SK-N-SH (cell line): ENCODE results near the gene HSPB7. TPM values are rescaled to one million over a fixed set of nuclear protein-coding genes. Genes with fewer than 3 reads are reported as not detected.

ENCODE experiments used
- CTCF ChIA-PET: fragments of 300-600, 350-600 bp; formaldehyde crosslinking; extraction: SDS; loops from one replicate; lab custom pipeline; 2021; lab: Yijun Ruan, JAX
- POLR2A ChIA-PET: fragments of 350-600 bp; sonication (Branson Sonifier 250); formaldehyde crosslinking; extraction: SDS; loops from one replicate; lab custom pipeline; 2020; ENCODE audit warnings: antibody characterized with exemption, inconsistent platforms; lab: Yijun Ruan, JAX
- DNase-seq: peaks from one replicate; pipeline ENCODE4 v3.0.0; 2012
- H2AFZ ChIP-seq: fragments of 200-600 bp; sonication (generic); 2 replicates; pipeline ENCODE4 v1.8.1; 2016; ENCODE audit warnings: antibody characterized with exemption, mild to moderate bottlenecking, low read depth
- H3F3A ChIP-seq: fragments of 200-600 bp; sonication (generic); replicated peaks from 2 replicates; pipeline ENCODE3; 2016; ENCODE audit warnings: antibody characterized with exemption, mild to moderate bottlenecking; ENCODE audit not compliant: insufficient read depth
- H3K27ac ChIP-seq, 2 experiments: fragments of 200-500 bp in 1 of 2; fragments of 200-600 bp in 1 of 2; sonication (Bioruptor generic) in 1 of 2; sonication (generic), shearing (Covaris generic) in 1 of 2; 2 replicates each; pipeline versions ENCODE4 v1.5.1 to v1.6.1; 2014 to 2016; ENCODE audit warnings: low read depth in 2 of 2, inconsistent platforms in 1 of 2, low read length in 1 of 2, mild to moderate bottlenecking in 1 of 2, mixed read lengths in 1 of 2
- H3K27me3 ChIP-seq: fragments of 200-600 bp; sonication (generic), shearing (Covaris generic); 2 replicates; pipeline ENCODE4 v1.6.1; 2016; ENCODE audit warnings: mixed run types; ENCODE audit not compliant: insufficient read depth
- H3K36me3 ChIP-seq, 2 experiments: fragments of 200-500 bp in 1 of 2; fragments of 200-600 bp in 1 of 2; sonication (Bioruptor generic) in 1 of 2; sonication (generic) in 1 of 2; replicated peaks in 1 of 2; 2 replicates each; pipeline versions ENCODE3 to v1.5.1; 2014 to 2016; ENCODE audit warnings: low read length in 1 of 2, mild to moderate bottlenecking in 1 of 2; ENCODE audit not compliant: insufficient read depth in 2 of 2, control insufficient read depth in 1 of 2
- H3K4me1 ChIP-seq, 2 experiments: fragments of 200-500 bp in 1 of 2; fragments of 200-600 bp in 1 of 2; sonication (Bioruptor generic) in 1 of 2; sonication (generic), shearing (Covaris generic) in 1 of 2; 2 replicates each; pipeline versions ENCODE4 v1.5.1 to v1.6.1; 2014 to 2016; ENCODE audit warnings: low read depth in 1 of 2, low read length in 1 of 2, mixed run types in 1 of 2; ENCODE audit not compliant: insufficient read depth in 2 of 2, control insufficient read depth in 1 of 2
- H3K4me2 ChIP-seq: fragments of 200-600 bp; sonication (generic), shearing (Covaris generic); 2 replicates; pipeline ENCODE4 v1.6.1; 2017; ENCODE audit warnings: mixed run types
- H3K4me3 ChIP-seq, 2 experiments: fragments of 200-500 bp in 1 of 2; fragments of 200-600 bp in 1 of 2; sonication (Bioruptor generic) in 1 of 2; sonication (generic), shearing (Covaris generic) in 1 of 2; 2 replicates each; pipeline versions ENCODE4 v1.5.1 to v1.8.1; 2014 to 2016; ENCODE audit warnings: low read depth in 2 of 2, inconsistent platforms in 1 of 2, low read length in 1 of 2, mild to moderate bottlenecking in 1 of 2, mixed read lengths in 1 of 2, moderate library complexity in 1 of 2
- H3K79me2 ChIP-seq: fragments of 200-600 bp; sonication (generic); 2 replicates; pipeline ENCODE4 v1.8.1; 2017; ENCODE audit warnings: mild to moderate bottlenecking; ENCODE audit not compliant: insufficient read depth
- H3K9ac ChIP-seq: fragments of 200-600 bp; sonication (generic); 2 replicates; pipeline ENCODE4 v1.6.1; 2017; ENCODE audit warnings: mixed run types
- H3K9me2 ChIP-seq: fragments of 200-600 bp; sonication (generic); 2 replicates; pipeline ENCODE4 v1.6.1; 2017; ENCODE audit warnings: mixed run types
- H3K9me3 ChIP-seq: fragments of 200-600 bp; sonication (generic); 2 replicates; pipeline ENCODE4 v1.6.1; 2017; ENCODE audit warnings: mixed run types, mild to moderate bottlenecking, moderate library complexity
- H4K20me1 ChIP-seq: fragments of 200-600 bp; sonication (generic); 2 replicates; pipeline ENCODE4 v1.6.1; 2017; ENCODE audit warnings: mild to moderate bottlenecking, mixed run types; ENCODE audit not compliant: insufficient read depth
- CHD2 ChIP-seq: fragments of 150-350 bp; IDR thresholded peaks from 2 replicates; pipeline ENCODE4 v1.6.1; 2018; ENCODE audit warnings: low read length; ENCODE audit not compliant: partially characterized antibody
- ELF1 ChIP-seq: IDR thresholded peaks from 2 replicates; pipeline ENCODE4 v1.4.0; 2012
- FOSL2 ChIP-seq: IDR thresholded peaks from 2 replicates; pipeline ENCODE4 v1.4.0; 2012; ENCODE audit warnings: low read depth, mild to moderate bottlenecking, moderate library complexity, borderline replicate concordance
- FOXJ3 ChIP-seq: sonication (generic); formaldehyde crosslinking; IDR thresholded peaks from 2 replicates; pipeline ENCODE4 v1.5.1; 2020; ENCODE audit warnings: mild to moderate bottlenecking, missing genetic modification reagents
- FOXM1 ChIP-seq: IDR thresholded peaks from 2 replicates; pipeline ENCODE4 v1.4.0; 2012; ENCODE audit warnings: low read depth, mild to moderate bottlenecking
- GATA2 ChIP-seq: sonication (generic); formaldehyde crosslinking; IDR thresholded peaks from 2 replicates; pipeline ENCODE4 v1.5.0; 2020; ENCODE audit warnings: mild to moderate bottlenecking, missing genetic modification reagents
- NFIC ChIP-seq: IDR thresholded peaks from 2 replicates; pipeline ENCODE4 v1.4.0; 2012; ENCODE audit warnings: borderline replicate concordance
- POLR2AphosphoS5 ChIP-seq: IDR thresholded peaks from 2 replicates; pipeline ENCODE4 v1.6.1; 2012; ENCODE audit warnings: low read depth, low read length
- RAD21 ChIP-seq: IDR thresholded peaks from 2 replicates; pipeline ENCODE4 v1.6.1; 2012; ENCODE audit warnings: mild to moderate bottlenecking, low read length
- RCOR1 ChIP-seq: fragments of 150-350 bp; IDR thresholded peaks from 2 replicates; pipeline ENCODE4 v1.6.1; 2017; ENCODE audit warnings: antibody characterized with exemption, low read length
- RFX5 ChIP-seq: IDR thresholded peaks from 2 replicates; pipeline ENCODE4 v1.6.1; 2012; ENCODE audit warnings: mild to moderate bottlenecking, improper control_type of control experiment, low read length
- SIN3A ChIP-seq: IDR thresholded peaks from 2 replicates; pipeline ENCODE4 v1.6.1; 2012; ENCODE audit warnings: low read depth, mild to moderate bottlenecking, low read length, moderate library complexity, borderline replicate concordance
- SMC3 ChIP-seq: IDR thresholded peaks from 2 replicates; pipeline ENCODE4 v1.6.1; 2012; ENCODE audit warnings: low read depth, low read length, improper control_type of control experiment
- TAF1 ChIP-seq: IDR thresholded peaks from 2 replicates; pipeline ENCODE4 v1.6.1; 2012; ENCODE audit warnings: low read depth, mild to moderate bottlenecking, low read length, moderate library complexity, borderline replicate concordance
- TEAD4 ChIP-seq: IDR thresholded peaks from 2 replicates; pipeline ENCODE4 v1.4.0; 2012; ENCODE audit warnings: mild to moderate bottlenecking, borderline replicate concordance; ENCODE audit not compliant: insufficient read depth
- YY1 ChIP-seq: IDR thresholded peaks from 2 replicates; pipeline ENCODE4 v1.4.0; 2012; ENCODE audit warnings: low read depth, mild to moderate bottlenecking
- WGBS: methylation state at CpG from one replicate; pipeline ENCODE4 v1.1.6; 2017; ENCODE audit warnings: low lambda C conversion rate; 5-methylcytosine and 5-hydroxymethylcytosine counted together
- polyA plus RNA-seq, 3 experiments: library from polyadenylated mRNA; depleted of rRNA; stranded (reverse); fragments of >200 nt; gene quantifications; 2 replicates each; pipeline ENCODE4 v1.2.3, GENCODE V29; 2012
- TF ChIP-seq, protein P1 (sequence below): fragments of 150-350 bp; IDR thresholded peaks from 2 replicates; pipeline ENCODE4 v1.6.1; 2016; ENCODE audit warnings: mild to moderate bottlenecking, low read depth, low read length
- TF ChIP-seq, protein P2 (sequence below): fragments of 150-350 bp; IDR thresholded peaks from 2 replicates; pipeline ENCODE4 v1.6.1; 2017; ENCODE audit warnings: antibody characterized with exemption, low read length, low read depth, borderline replicate concordance
- TF ChIP-seq, protein P3 (sequence below): IDR thresholded peaks from 2 replicates; pipeline ENCODE4 v1.4.0; 2012; ENCODE audit warnings: low read depth, borderline replicate concordance

The HSPB7 gene
- polyA plus RNA-seq, 1 of the 3 experiments (the other 2 are of a cell fraction) = 0.05 TPM

DNA sequence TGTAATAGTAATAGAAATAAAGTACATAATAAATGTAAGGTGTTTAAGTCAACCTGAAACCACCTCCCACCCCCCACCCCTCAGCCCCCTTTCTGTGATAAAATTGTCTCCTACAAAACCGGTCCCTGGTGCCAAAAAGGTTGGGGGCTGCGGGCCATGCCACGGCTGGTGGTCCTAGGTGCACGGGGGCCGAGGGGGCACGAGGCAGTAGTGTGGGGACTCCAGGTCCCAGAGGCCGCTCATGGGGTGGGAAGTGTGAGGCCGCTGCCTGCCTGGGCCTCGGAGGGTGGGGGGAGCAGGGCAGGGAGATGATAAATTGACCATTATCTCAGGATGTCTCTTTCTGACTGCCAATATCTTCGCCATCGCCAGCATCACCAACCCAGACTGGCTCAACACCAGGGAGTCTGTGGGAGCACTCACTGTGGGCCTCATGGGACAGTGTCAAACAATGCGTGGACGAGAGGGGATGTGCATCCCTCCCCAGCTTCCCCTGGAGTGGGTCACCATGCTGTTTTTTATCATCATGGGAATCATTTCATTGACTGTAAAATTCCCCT is 48.4 kb downstream of the HSPB7 start:
- H3K4me3 ChIP-seq = no peak overlapping the region; a peak in 1 of 4 replicates
- 97% methylated on average over 12 of the region's 13 CpGs for WGBS
- TF ChIP-seq TEAD4 = no peak
- TF ChIP-seq, protein P1, sequence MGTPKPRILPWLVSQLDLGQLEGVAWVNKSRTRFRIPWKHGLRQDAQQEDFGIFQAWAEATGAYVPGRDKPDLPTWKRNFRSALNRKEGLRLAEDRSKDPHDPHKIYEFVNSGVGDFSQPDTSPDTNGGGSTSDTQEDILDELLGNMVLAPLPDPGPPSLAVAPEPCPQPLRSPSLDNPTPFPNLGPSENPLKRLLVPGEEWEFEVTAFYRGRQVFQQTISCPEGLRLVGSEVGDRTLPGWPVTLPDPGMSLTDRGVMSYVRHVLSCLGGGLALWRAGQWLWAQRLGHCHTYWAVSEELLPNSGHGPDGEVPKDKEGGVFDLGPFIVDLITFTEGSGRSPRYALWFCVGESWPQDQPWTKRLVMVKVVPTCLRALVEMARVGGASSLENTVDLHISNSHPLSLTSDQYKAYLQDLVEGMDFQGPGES = no peak
- TF ChIP-seq GATA2 (CRISPR knock-in tag) = no peak
- TF ChIP-seq POLR2AphosphoS5 = no peak
- H4K20me1 ChIP-seq = peaks cover 31% of the 10 kb centered on the region; the same call in 1 of the 2 replicates
- peaks cover 95% of the 10 kb centered on the region for H3K79me2 ChIP-seq
- POLR2A ChIA-PET = no interaction called here
- H3K4me1 ChIP-seq = peaks cover 7 to 20% of the 10 kb centered on the region in 2 experiments
- H3F3A ChIP-seq = peaks cover 25% of the 10 kb centered on the region
- no peak overlapping the region for H3K4me2 ChIP-seq
- no peaks in the 10 kb centered on the region for H3K27me3 ChIP-seq
- H3K36me3 ChIP-seq = peaks cover 38 to 46% of the 10 kb centered on the region in 2 experiments
- H3K9ac ChIP-seq = no peak overlapping the region
- H3K27ac ChIP-seq = no peak overlapping the region
- no peak overlapping the region for H2AFZ ChIP-seq
- CTCF ChIA-PET = interaction anchor here (0.7 kb wide), 1 partner anchor 25 kb away, joined by 3 read pairs; no protein-coding TSS in a partner anchor
- H3K9me2 ChIP-seq = no peaks in the 10 kb centered on the region
- no peaks in the 10 kb centered on the region for H3K9me3 ChIP-seq
- no peak for DNase-seq

DNA sequence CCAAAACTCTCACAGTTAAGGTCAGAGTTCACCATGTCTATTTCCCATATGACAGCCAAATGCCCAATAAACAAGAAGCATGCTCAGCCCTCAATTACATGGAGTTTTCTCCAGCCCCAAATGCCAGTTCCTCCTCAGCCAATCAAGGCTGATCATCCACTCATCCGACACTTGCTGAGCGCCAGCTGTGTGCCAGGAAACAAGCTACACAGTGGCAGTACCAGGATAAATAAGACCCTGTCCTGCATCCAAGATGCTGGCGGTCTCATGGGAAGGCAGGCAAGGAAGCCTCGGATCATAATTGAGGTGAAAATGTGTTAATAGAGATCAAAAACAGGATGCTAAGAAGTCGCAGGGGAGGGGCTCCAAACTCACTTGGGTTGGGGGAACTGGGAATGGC is 49.7 kb downstream of the HSPB7 start:
- POLR2A ChIA-PET = no interaction called here
- TF ChIP-seq ELF1 = no peak
- no peak for TF ChIP-seq FOXJ3
- TF ChIP-seq, protein P2, sequence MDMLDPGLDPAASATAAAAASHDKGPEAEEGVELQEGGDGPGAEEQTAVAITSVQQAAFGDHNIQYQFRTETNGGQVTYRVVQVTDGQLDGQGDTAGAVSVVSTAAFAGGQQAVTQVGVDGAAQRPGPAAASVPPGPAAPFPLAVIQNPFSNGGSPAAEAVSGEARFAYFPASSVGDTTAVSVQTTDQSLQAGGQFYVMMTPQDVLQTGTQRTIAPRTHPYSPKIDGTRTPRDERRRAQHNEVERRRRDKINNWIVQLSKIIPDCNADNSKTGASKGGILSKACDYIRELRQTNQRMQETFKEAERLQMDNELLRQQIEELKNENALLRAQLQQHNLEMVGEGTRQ = no peak
- TF ChIP-seq FOSL2 = no peak
- no peak for TF ChIP-seq RAD21
- TF ChIP-seq TAF1 = no peak
- TF ChIP-seq FOXM1 = no peak
- no peak for TF ChIP-seq GATA2 (CRISPR knock-in tag)
- TF ChIP-seq POLR2AphosphoS5 = no peak
- no peak for TF ChIP-seq SMC3
- no peak for TF ChIP-seq SIN3A
- no peak for TF ChIP-seq NFIC
- TF ChIP-seq CHD2 = no peak
- no peak for TF ChIP-seq YY1
- TF ChIP-seq, protein P3, sequence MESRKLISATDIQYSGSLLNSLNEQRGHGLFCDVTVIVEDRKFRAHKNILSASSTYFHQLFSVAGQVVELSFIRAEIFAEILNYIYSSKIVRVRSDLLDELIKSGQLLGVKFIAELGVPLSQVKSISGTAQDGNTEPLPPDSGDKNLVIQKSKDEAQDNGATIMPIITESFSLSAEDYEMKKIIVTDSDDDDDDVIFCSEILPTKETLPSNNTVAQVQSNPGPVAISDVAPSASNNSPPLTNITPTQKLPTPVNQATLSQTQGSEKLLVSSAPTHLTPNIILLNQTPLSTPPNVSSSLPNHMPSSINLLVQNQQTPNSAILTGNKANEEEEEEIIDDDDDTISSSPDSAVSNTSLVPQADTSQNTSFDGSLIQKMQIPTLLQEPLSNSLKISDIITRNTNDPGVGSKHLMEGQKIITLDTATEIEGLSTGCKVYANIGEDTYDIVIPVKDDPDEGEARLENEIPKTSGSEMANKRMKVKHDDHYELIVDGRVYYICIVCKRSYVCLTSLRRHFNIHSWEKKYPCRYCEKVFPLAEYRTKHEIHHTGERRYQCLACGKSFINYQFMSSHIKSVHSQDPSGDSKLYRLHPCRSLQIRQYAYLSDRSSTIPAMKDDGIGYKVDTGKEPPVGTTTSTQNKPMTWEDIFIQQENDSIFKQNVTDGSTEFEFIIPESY = no peak
- no peak for TF ChIP-seq RFX5
- no peak for TF ChIP-seq RCOR1
- Histone ChIP-seq H3K27ac (no peak overlapping the region), H3K9me3 (no peaks in the 10 kb centered on the region), H3K4me3 (no peak overlapping the region), H3K9ac (no peak overlapping the region), H3K36me3 (peaks cover 37 to 44% of the 10 kb centered on the region in 2 experiments), H3K9me2 (no peaks in the 10 kb centered on the region), H3K4me1 (peaks cover 7 to 30% of the 10 kb centered on the region in 2 experiments), H3K79me2 (peaks cover 95% of the 10 kb centered on the region), H2AFZ (no peak overlapping the region), H3K4me2 (no peak overlapping the region), H3K27me3 (no peaks in the 10 kb centered on the region), H3F3A (peaks cover 28% of the 10 kb centered on the region), H4K20me1 (peaks cover 20% of the 10 kb centered on the region; the same call in 1 of the 2 replicates)
- CTCF ChIA-PET = interaction anchor here (1.5 kb wide), 1 partner anchor 153 kb away, joined by 4 read pairs; no protein-coding TSS in a partner anchor
- no peak for DNase-seq
- 93% methylated on average over 5 of the region's 5 CpGs for WGBS
